ENCODE measurements around the gene PLAC8L1. TPM values are rescaled to one million over a fixed set of nuclear protein-coding genes. Genes with fewer than 3 reads are reported as not detected.

The PLAC8L1 gene
- total and polyA plus RNA-seq, 2 of the 8 experiments (the other 6 are each of a cell fraction or from before 2014, with no cell fraction given): 0.42 TPM; not detected in 1

- no peak overlapping the region for H2BK12ac ChIP-seq (ENCODE audit: low read depth, low read length)
- H3K9ac ChIP-seq (replicated peaks in 1 of 4; ENCODE audit: extremely low read depth in 1 of 4, low read depth in 3 of 4, low read length in 3 of 4): no peak overlapping the region
- no peak overlapping the region for H3K23ac ChIP-seq (ENCODE audit: insufficient read length)
- no peak overlapping the region for H3K27ac ChIP-seq (ENCODE audit: low read depth, low read length)
- 94% methylated on average over 7 of the region's 8 CpGs; no CpG with 5 or more reads in 1 of the 2 experiments for WGBS, 2 experiments (ENCODE audit: extremely low coverage in 1 of 2, insufficient coverage in 1 of 2, insufficient read length in 1 of 2, insufficient replicate concordance in 2 of 2, low coverage in 1 of 2, low lambda C conversion rate in 2 of 2, missing lambda C conversion rate in 1 of 2)
- H3K4me1 ChIP-seq (replicated peaks in 1 of 4; ENCODE audit: control insufficient read depth in 3 of 4, insufficient read depth in 4 of 4, low read length in 3 of 4): no peaks in the 10 kb centered on the region
- TF ChIP-seq CEBPB (IDR thresholded peaks at IDR 0.05; ENCODE audit: low read depth, low read length) (0 out of 2 replicates have a peak, but pooled peaks have one; percentile 28), EP300 (IDR thresholded peaks at IDR 0.05; ENCODE audit: borderline replicate concordance in 1 of 2, low read depth in 2 of 2, low read length in 2 of 2) (no peak)
- H3K14ac ChIP-seq (ENCODE audit: insufficient read length): no peak overlapping the region
- H4K20me1 ChIP-seq (replicated peaks in 1 of 2; ENCODE audit: control insufficient read depth in 1 of 2, insufficient read depth in 2 of 2, low read length in 2 of 2): no peaks in the 10 kb centered on the region
- H3K9me3 ChIP-seq (ENCODE audit: insufficient read depth in 2 of 2, low read depth in 1 of 2, low read length in 1 of 2): no peaks in the 10 kb centered on the region
- H4K91ac ChIP-seq (replicated peaks; ENCODE audit: insufficient read length, low read length): no peak overlapping the region
- DNase-seq (ENCODE audit: low read depth in 1 of 2, low spot score in 2 of 2) (no peak), FAIRE-seq (no peak)
- no peak overlapping the region for H2AK5ac ChIP-seq (ENCODE audit: low read depth, low read length)
- H2BK120ac ChIP-seq (replicated peaks; ENCODE audit: low read depth, low read length): no peak overlapping the region
- no peak overlapping the region for H3K4me2 ChIP-seq (ENCODE audit: insufficient read depth in 1 of 2, low read depth in 2 of 2, low read length in 2 of 2)
- H2AFZ ChIP-seq (ENCODE audit: low read length): no peak overlapping the region
- H3K4ac ChIP-seq (replicated peaks; ENCODE audit: insufficient read length, low read depth, low read length): no peak overlapping the region
- H3K79me2 ChIP-seq (ENCODE audit: control insufficient read depth in 1 of 2, insufficient read depth in 2 of 2, low read length in 2 of 2): no peaks in the 10 kb centered on the region
- no peaks in the 10 kb centered on the region for H3K27me3 ChIP-seq (replicated peaks in 1 of 4; ENCODE audit: control insufficient read depth in 3 of 4, extremely low read depth in 1 of 4, insufficient read depth in 3 of 4, low read length in 3 of 4)
- no peak overlapping the region for H2BK15ac ChIP-seq (ENCODE audit: low read length)
- POLR2A ChIA-PET (ENCODE audit: partially characterized antibody): interaction anchor here (1.1 to 6.1 kb wide), 3 partner anchors 10 to 44 kb away, joined by 3 to 33 read pairs (median 8); no protein-coding TSS in a partner anchor
- H4K8ac ChIP-seq (ENCODE audit: extremely low read depth, insufficient read depth, low read length): no peak overlapping the region
- no peak overlapping the region for H2BK20ac ChIP-seq (ENCODE audit: low read length)
- no peak overlapping the region for H4K5ac ChIP-seq (ENCODE audit: insufficient read length, low read depth, low read length)
- no peaks in the 10 kb centered on the region for H3K23me2 ChIP-seq (ENCODE audit: low read depth, low read length)
- H3K18ac ChIP-seq (ENCODE audit: extremely low read depth, low read length): no peak overlapping the region
- H3K4me3 ChIP-seq (ENCODE audit: extremely low read depth in 1 of 4, insufficient read depth in 2 of 4, low read depth in 3 of 4, low read length in 4 of 4): no peak overlapping the region
- H2BK5ac ChIP-seq (ENCODE audit: low read depth, low read length): no peak overlapping the region
- H3K79me1 ChIP-seq (ENCODE audit: low read depth, low read length): no peaks in the 10 kb centered on the region
- no peak overlapping the region for H3K56ac ChIP-seq (replicated peaks; ENCODE audit: insufficient read length, low read depth, low read length)
- peaks cover 24 to 98% (median 63%) of the 10 kb centered on the region in 4 experiments for H3K36me3 ChIP-seq (ENCODE audit: control insufficient read depth in 2 of 4, insufficient read depth in 4 of 4, low read length in 3 of 4)
- CTCF ChIA-PET (ENCODE audit: partially characterized antibody): no interaction called here
Measured at GRCh38 chr5:146137967-146138403, 32.6 kb upstream of the PLAC8L1 start.

Measured in H1 (cell line).